ENCODE data around the gene POMT1. TPM values are rescaled to one million over a fixed set of nuclear protein-coding genes. Genes with fewer than 3 reads are reported as not detected.
A peak's percentile ranks its signal among the peaks of the same experiment; 100 is the strongest.

Gene POMT1
- total RNA-seq, 2 donors from 2014 or later: 18.2 to 22.8 TPM

GRCh38 chr9:131518553-131518952 lies 15.8 kb downstream of the POMT1 start:
- intact Hi-C loops (cut with DNase I): no loop called here
- DNase-seq (ENCODE audit: low spot score): no peak

GRCh38 chr9:131520503-131520902 lies 17.8 kb downstream of the POMT1 start:
- intact Hi-C loops (cut with DNase I): loop anchor here in 1 of 2 donors (5.0 kb wide), 1 partner anchor 1637 kb away; no protein-coding TSS in a partner anchor
- DNase-seq (ENCODE audit: low spot score): peak; percentile 57

GRCh38 chr9:131521203-131521602 lies 18.5 kb downstream of the POMT1 start:
- intact Hi-C loops (cut with DNase I): loop anchor here in 1 of 2 donors (5.0 kb wide), 1 partner anchor 1636 kb away; no protein-coding TSS in a partner anchor
- DNase-seq (ENCODE audit: low spot score): peak; percentile 63

GRCh38 chr9:131521822-131522221 lies 19.1 kb downstream of the POMT1 start:
- intact Hi-C loops (cut with DNase I): loop anchor here in 1 of 2 donors (5.0 kb wide), 1 partner anchor 1635 kb away; no protein-coding TSS in a partner anchor
- DNase-seq (ENCODE audit: low spot score): peak; percentile 67

- intact Hi-C loops (cut with DNase I): loop anchor here in 1 of 2 donors (5.0 kb wide), 1 partner anchor 1635 kb away; no protein-coding TSS in a partner anchor
- no peak for DNase-seq (ENCODE audit: low spot score)
Measured at GRCh38 chr9:131522257-131523085, 19.8 kb downstream of the POMT1 start.

- DNase-seq (ENCODE audit: low spot score): no peak
- intact Hi-C loops (cut with DNase I): loop anchor here in 1 of 2 donors (5.0 kb wide), 1 partner anchor 1634 kb away; no protein-coding TSS in a partner anchor
Measured at GRCh38 chr9:131523086-131523388, 20.3 kb downstream of the POMT1 start.

- intact Hi-C loops (cut with DNase I): loop anchor here in 1 of 2 donors (5.0 kb wide), 1 partner anchor 1634 kb away; no protein-coding TSS in a partner anchor
- peak; percentile 75 for DNase-seq (ENCODE audit: low spot score)
Measured at GRCh38 chr9:131523451-131524435, 21.0 kb downstream of the POMT1 start.

- DNase-seq (ENCODE audit: low spot score): peak; percentile 47
- intact Hi-C loops (cut with DNase I): loop anchor here in 1 of 2 donors (5.0 kb wide), 1 partner anchor 1633 kb away; no protein-coding TSS in a partner anchor
Measured at GRCh38 chr9:131524665-131525315, 22.1 kb downstream of the POMT1 start.

- peak; percentile 56 for DNase-seq (ENCODE audit: low spot score)
- intact Hi-C loops (cut with DNase I): no loop called here
Measured at GRCh38 chr9:131525643-131526565, 23.2 kb downstream of the POMT1 start.

- DNase-seq (ENCODE audit: low spot score): no peak
- intact Hi-C loops (cut with DNase I): no loop called here
Measured at GRCh38 chr9:131528186-131528585, 25.5 kb downstream of the POMT1 start.

GRCh38 chr9:131528886-131529505 lies 26.3 kb downstream of the POMT1 start:
- DNase-seq (ENCODE audit: low spot score): no peak
- intact Hi-C loops (cut with DNase I): no loop called here

GRCh38 chr9:131529597-131530545 lies 27.2 kb downstream of the POMT1 start:
- intact Hi-C loops (cut with DNase I): no loop called here
- DNase-seq (ENCODE audit: low spot score): peak; percentile 61

GRCh38 chr9:131530546-131530919 lies 27.8 kb downstream of the POMT1 start:
- intact Hi-C loops (cut with DNase I): no loop called here
- no peak for DNase-seq (ENCODE audit: low spot score)

GRCh38 chr9:131530920-131531832 lies 28.5 kb downstream of the POMT1 start, which contains the start of gene UCK1:
TSS of gene UCK1 (minus strand) at chr9:131531263. CDS start at chr9:131531174, 89 bp downstream.
- intact Hi-C loops (cut with DNase I): no loop called here
- DNase-seq (ENCODE audit: low spot score): peak; percentile 93

- intact Hi-C loops (cut with DNase I): no loop called here
- no peak for DNase-seq (ENCODE audit: low spot score)
Measured at GRCh38 chr9:131534721-131535237, 32.1 kb downstream of the POMT1 start.

Data from posterior vena cava (tissue), 2 donors.